ENCODE data around the gene PKM. TPM values are rescaled to one million over a fixed set of nuclear protein-coding genes. Genes with fewer than 3 reads are reported as not detected.

Gene PKM
- total RNA-seq, 4 donors from 2014 or later = 307 to 392 (median 318) TPM

GRCh38 chr15:72252663-72253299 is 21.8 kb upstream of the PKM start:
- no peak overlapping the region for H3K27ac ChIP-seq
- peaks cover 0 to 95% (median 0%) of the 10 kb centered on the region in 3 donors for H3K36me3 ChIP-seq
- TF ChIP-seq POLR2A (IDR thresholded peaks at IDR 0.05) (no peak), CTCF (IDR thresholded peaks at IDR 0.05) (no peak)
- no peaks in the 10 kb centered on the region for H3K9me3 ChIP-seq
- no peak overlapping the region for H3K4me3 ChIP-seq
- no peaks in the 10 kb centered on the region for H3K27me3 ChIP-seq
- no peak for DNase-seq
- no peaks in the 10 kb centered on the region for H3K4me1 ChIP-seq

- Histone ChIP-seq H3K27me3 (no peaks in the 10 kb centered on the region), H3K4me1 (no peaks in the 10 kb centered on the region), H3K4me3 (no peak overlapping the region), H3K9me3 (no peaks in the 10 kb centered on the region), H3K36me3 (peaks cover 0 to 74% (median 0%) of the 10 kb centered on the region in 3 donors), H3K27ac (no peak overlapping the region)
- DNase-seq = no peak
- TF ChIP-seq POLR2A (IDR thresholded peaks at IDR 0.05) (no peak), CTCF (IDR thresholded peaks at IDR 0.05) (no peak)
These were observed 18.3 kb upstream of the PKM start for GRCh38 chr15:72249142-72249810.

- Histone ChIP-seq H3K4me1 (no peaks in the 10 kb centered on the region), H3K9me3 (no peaks in the 10 kb centered on the region), H3K4me3 (no peak overlapping the region), H3K27ac (no peak overlapping the region), H3K36me3 (peaks cover 0 to 69% (median 0%) of the 10 kb centered on the region in 3 donors), H3K27me3 (no peaks in the 10 kb centered on the region)
- no peak for DNase-seq
- no peak for TF ChIP-seq CTCF (IDR thresholded peaks at IDR 0.05)
- TF ChIP-seq POLR2A (IDR thresholded peaks at IDR 0.05) = no peak
These were observed 17.5 kb upstream of the PKM start for GRCh38 chr15:72248514-72248913.

GRCh38 chr15:72242775-72243370 is 11.9 kb upstream of the PKM start:
- H3K27me3 ChIP-seq = no peaks in the 10 kb centered on the region
- H3K4me1 ChIP-seq = no peaks in the 10 kb centered on the region
- H3K9me3 ChIP-seq = no peaks in the 10 kb centered on the region
- H3K4me3 ChIP-seq = no peak overlapping the region
- DNase-seq = no peak
- TF ChIP-seq POLR2A (IDR thresholded peaks at IDR 0.05) = no peak
- TF ChIP-seq CTCF (IDR thresholded peaks at IDR 0.05) = no peak
- no peak overlapping the region for H3K27ac ChIP-seq
- H3K36me3 ChIP-seq = peaks cover 0 to 45% (median 0%) of the 10 kb centered on the region in 3 donors

- Histone ChIP-seq H3K4me1 (peaks cover 0 to 14% (median 0%) of the 10 kb centered on the region in 4 donors), H3K4me3 (no peak overlapping the region), H3K9me3 (no peaks in the 10 kb centered on the region), H3K27ac (no peak overlapping the region), H3K36me3 (peaks cover 0 to 35% (median 0%) of the 10 kb centered on the region in 3 donors), H3K27me3 (no peaks in the 10 kb centered on the region)
- no peak for DNase-seq
- TF ChIP-seq CTCF (IDR thresholded peaks at IDR 0.05) = no peak
- TF ChIP-seq POLR2A (IDR thresholded peaks at IDR 0.05) = no peak
These were observed 8.7 kb upstream of the PKM start for GRCh38 chr15:72239652-72240051.

All from Peyer's patch (tissue), 4 donors.